Measurements from ENCODE around the gene KLHDC7B.

The KLHDC7B gene

GRCh38 chr22:50522806-50523438 is 22.8 kb upstream of the KLHDC7B start:
- TF ChIP-seq, protein P1, sequence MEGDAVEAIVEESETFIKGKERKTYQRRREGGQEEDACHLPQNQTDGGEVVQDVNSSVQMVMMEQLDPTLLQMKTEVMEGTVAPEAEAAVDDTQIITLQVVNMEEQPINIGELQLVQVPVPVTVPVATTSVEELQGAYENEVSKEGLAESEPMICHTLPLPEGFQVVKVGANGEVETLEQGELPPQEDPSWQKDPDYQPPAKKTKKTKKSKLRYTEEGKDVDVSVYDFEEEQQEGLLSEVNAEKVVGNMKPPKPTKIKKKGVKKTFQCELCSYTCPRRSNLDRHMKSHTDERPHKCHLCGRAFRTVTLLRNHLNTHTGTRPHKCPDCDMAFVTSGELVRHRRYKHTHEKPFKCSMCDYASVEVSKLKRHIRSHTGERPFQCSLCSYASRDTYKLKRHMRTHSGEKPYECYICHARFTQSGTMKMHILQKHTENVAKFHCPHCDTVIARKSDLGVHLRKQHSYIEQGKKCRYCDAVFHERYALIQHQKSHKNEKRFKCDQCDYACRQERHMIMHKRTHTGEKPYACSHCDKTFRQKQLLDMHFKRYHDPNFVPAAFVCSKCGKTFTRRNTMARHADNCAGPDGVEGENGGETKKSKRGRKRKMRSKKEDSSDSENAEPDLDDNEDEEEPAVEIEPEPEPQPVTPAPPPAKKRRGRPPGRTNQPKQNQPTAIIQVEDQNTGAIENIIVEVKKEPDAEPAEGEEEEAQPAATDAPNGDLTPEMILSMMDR (IDR thresholded peaks at IDR 0.05; ENCODE audit: low read depth, low read length, missing control alignments), result no peak
- DNase-seq (ENCODE audit: extremely low read depth, low read depth), result no peak
- H3K4me3 ChIP-seq (replicated peaks; ENCODE audit: low read depth, low read length), result no peak overlapping the region

DNA sequence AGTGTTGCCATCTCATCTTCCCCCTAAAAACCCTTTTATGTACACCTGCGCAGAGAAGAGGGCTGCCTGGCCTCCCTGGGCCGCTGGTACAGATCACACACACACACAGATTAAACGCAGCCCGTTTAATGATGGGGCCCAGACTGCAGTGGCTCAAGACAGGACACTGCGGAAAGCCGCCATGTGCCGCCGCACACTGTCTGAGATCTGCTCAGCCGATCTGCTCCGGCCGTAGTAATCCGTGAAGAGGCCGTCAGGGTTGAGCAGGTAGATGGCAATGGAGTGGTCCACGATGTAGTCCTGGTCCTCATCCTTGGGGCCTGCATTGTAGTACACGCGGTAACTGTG is 22.3 kb upstream of the KLHDC7B start:
- DNase-seq (ENCODE audit: extremely low read depth, low read depth), result no peak

DNA sequence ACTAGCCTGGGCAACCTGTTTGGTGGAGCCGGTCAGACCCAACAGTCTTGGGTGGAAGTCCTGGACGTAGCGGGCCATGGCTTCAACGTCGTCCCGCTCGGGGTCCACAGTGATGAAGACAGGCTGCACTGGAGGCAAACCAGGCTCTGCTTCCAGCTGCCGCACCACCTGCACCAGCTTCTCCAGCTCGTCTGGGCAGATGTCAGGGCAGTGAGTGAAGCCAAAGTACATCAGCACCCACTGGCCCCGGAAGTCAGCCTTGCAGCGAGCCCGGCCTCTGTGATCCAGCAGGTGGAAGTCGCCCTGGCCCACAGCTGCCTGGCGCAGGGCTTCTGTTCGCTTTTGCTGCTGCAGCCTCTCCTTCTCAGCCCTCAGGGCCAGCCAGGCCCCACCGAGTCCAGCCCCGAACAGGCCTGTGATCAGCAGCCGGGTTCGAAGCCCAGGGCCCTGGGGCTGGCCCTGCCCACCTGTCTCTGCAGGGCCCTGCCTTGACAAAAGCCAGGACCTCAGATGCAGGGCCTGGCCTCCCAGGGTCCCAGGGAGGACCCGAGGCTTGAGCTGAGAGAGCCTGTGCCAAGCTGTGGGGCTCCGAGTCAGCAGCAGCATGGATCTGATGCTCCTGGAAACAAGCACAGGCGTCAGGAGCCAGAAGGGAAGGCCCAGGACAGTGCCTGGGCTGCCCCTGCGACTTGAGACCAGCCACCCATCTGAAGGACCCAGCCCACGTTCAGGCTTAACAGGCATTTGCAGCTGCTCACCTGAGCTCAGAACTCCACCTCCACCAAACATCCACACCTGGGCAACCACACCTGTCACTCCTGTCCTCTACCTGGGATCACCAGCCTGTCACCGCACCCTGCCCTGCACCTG is 21.7 kb upstream of the KLHDC7B start:
- TF ChIP-seq, protein P1 (IDR thresholded peaks at IDR 0.05; ENCODE audit: low read depth, low read length, missing control alignments), result no peak
- DNase-seq (ENCODE audit: extremely low read depth, low read depth), result no peak

More for the DNA sequence above, 22.3 kb upstream of the KLHDC7B start:
- TF ChIP-seq, protein P1 (IDR thresholded peaks at IDR 0.05; ENCODE audit: low read depth, low read length, missing control alignments), result no peak
- H3K4me3 ChIP-seq (replicated peaks; ENCODE audit: low read depth, low read length), result no peak overlapping the region

DNA sequence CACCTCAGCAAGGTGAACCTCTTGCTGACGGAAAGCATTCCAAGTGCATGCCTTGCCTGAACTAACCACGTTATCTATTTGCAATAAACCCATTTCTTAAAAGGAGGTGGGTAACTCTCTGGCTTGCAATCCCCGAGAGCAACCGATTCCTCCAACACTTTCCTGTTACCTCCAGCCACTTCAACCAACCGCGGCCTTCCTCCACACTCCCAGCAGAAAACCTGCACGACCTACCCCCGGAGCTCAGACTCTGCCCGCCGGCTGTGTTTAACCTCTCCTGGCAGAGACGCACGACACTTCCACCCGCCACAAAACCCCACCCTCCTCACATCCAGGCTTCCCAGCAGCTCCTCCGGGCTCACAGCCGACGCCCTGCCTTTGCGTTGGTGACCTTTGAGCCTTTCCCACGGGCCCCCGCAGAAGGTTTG is 21.0 kb upstream of the KLHDC7B start:
- TF ChIP-seq, protein P1 (IDR thresholded peaks at IDR 0.05; ENCODE audit: low read depth, low read length, missing control alignments), result no peak
- no peak for DNase-seq (ENCODE audit: extremely low read depth, low read depth)
- peak overlapping the region; percentile 78 for H3K4me3 ChIP-seq (replicated peaks; ENCODE audit: low read depth, low read length)

More for the DNA sequence above, 21.7 kb upstream of the KLHDC7B start:
- H3K4me3 ChIP-seq (replicated peaks; ENCODE audit: low read depth, low read length), result peak overlapping the region; percentile 78

GRCh38 chr22:50525104-50525857 is 20.4 kb upstream of the KLHDC7B start, which contains the start of gene SCO2:
Gene SCO2 (minus strand): TSS chr22:50525598. CDS start chr22:50524411, 1,187 bp downstream.
- peak within 1 kb of the TSS; percentile 78 for H3K4me3 ChIP-seq (replicated peaks; ENCODE audit: low read depth, low read length)
- TF ChIP-seq, protein P1 (IDR thresholded peaks at IDR 0.05; ENCODE audit: low read depth, low read length, missing control alignments), result peak; percentile 53

DNA sequence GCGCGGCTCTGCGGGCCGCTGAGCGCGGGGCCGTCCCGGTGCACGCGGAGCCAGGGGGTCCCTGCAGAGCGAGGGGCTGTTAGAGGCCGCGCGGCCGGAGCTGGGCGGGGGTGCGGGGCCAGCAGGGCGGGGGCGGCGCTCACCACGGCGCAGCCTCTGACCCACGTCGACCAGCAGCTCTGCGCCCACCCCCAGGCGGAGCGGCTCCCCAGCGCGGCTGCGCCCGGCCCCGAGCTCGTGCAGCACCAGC is 19.9 kb upstream of the KLHDC7B start:
- TF ChIP-seq, protein P1 (IDR thresholded peaks at IDR 0.05; ENCODE audit: low read depth, low read length, missing control alignments), result no peak
- H3K4me3 ChIP-seq (replicated peaks; ENCODE audit: low read depth, low read length), result peak overlapping the region; percentile 78
- no peak for DNase-seq (ENCODE audit: extremely low read depth, low read depth)

More at GRCh38 chr22:50525104-50525857, 20.4 kb upstream of the KLHDC7B start, which contains the start of gene SCO2:
- peak; percentile 86 for DNase-seq (ENCODE audit: extremely low read depth, low read depth)
